Lower leg skin (tissue), 4 donors: Measurements from ENCODE around the gene ENTPD7. TPM values are rescaled to one million over a fixed set of nuclear protein-coding genes. Genes with fewer than 3 reads are reported as not detected.
A peak's percentile ranks its signal among the peaks of the same experiment; 100 is the strongest.

ENCODE experiments used
- DNase-seq, 2 donors: peaks; one replicate each; pipeline ENCODE4 v3.0.0-alpha.2; 2019; ENCODE audit warnings: low spot score in 2 of 2
- H3K4me3 ChIP-seq: fragments of 200-600 bp; sonication (generic); 2 replicates; pipeline ENCODE4 v1.5.1; 2017; ENCODE audit warnings: mild to moderate bottlenecking, low read depth; ENCODE audit not compliant: poor library complexity, severe bottlenecking
- CTCF ChIP-seq, 3 donors: fragments of 450-650 bp; IDR thresholded peaks; one replicate each; pipeline ENCODE4 v1.5.1; 2016; ENCODE audit warnings: antibody characterized with exemption in 3 of 3, mild to moderate bottlenecking in 3 of 3, moderate library complexity in 2 of 3
- POLR2A ChIP-seq, 2 donors: fragments of 450-650 bp; IDR thresholded peaks; one replicate each; pipeline ENCODE4 v1.6.1; 2016 to 2017; ENCODE audit warnings: antibody characterized with exemption in 2 of 2, mild to moderate bottlenecking in 1 of 2, moderate library complexity in 1 of 2
- WGBS, 2 donors: methylation state at CpG; one replicate each; pipeline ENCODE4 v1.1.5; 2018; 5-methylcytosine and 5-hydroxymethylcytosine counted together
- intact Hi-C: fragments of 100-400 bp; cut with DNase I; formaldehyde crosslinking; loops from one replicate; pipeline ENCODE4 v1.15.0; 2023; ENCODE audit warnings: low total_unique reads
- total RNA-seq, 4 donors: library from RNA; depleted of rRNA; stranded (reverse); fragments of >200 nt; gene quantifications; one replicate each; pipeline ENCODE4 v1.1.0, GENCODE V29; 2016

The ENTPD7 gene
- total RNA-seq, 4 donors from 2014 or later, result 5.6 to 8.8 (median 8.1) TPM

DNA sequence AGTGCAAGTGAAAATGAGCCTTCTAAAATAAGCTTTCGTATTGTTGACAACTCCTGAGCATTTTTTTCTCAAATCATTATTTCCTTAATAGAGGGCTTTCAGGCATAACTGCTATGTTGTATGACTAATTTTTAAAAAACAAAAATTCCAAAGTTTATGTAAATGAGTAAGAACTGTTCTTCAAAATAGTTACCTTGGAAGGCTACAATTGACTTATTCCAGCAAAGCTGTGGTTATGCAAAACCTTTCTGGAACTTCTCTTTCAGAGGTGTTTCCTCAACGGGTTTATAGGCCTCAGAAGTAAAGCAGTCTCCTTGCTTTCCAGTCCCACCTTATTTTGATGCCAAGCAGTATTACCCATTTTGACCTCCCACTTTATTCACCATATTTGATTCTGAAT, 41.6 kb upstream of the ENTPD7 start:
- WGBS, 2 donors, result 52% methylated on average over 2 of the region's 2 CpGs
- intact Hi-C loops, result loop anchor here (10.0 kb wide), 1 partner anchor 183 kb away; the partner anchor contains the start of gene GOT1
- no peak for DNase-seq
- H3K4me3 ChIP-seq, result no peak overlapping the region
- TF ChIP-seq POLR2A (IDR thresholded peaks at IDR 0.05) (no peak), CTCF (IDR thresholded peaks at IDR 0.05) (no peak)

DNA sequence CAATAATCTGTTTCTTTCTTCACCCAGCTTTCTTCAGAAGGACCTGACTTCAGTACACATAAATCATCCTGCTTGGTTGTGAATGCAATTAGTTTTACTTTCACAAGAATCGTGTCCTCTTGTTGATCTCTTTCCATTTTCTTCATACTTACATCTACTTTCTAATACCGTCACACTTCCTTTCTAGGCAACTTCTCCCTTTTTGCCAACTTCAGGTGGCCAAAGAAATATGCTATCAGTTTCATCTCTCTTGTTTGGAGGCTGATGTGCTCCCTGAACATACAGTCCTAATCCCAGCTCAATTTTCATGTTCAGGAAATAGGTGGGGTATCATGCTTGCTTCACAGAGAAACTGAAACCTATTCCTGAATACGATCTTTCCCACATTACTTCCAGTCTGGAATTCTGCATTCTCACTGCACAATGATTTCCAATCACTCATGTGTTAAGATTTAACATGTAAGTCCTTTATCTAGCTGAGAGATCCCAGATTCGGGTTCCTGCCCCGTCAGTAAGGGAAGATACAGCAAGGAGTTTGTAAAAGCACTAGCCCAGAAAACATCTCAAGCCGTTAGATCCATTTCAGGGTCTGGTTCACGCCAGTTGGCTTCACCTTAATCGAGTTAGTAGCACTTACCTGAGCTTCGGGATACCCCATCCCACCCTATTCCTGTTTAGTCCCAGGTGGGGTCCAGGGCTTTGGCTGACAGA, 40.1 kb upstream of the ENTPD7 start:
- TF ChIP-seq CTCF (IDR thresholded peaks at IDR 0.05), result no peak
- no peak for TF ChIP-seq POLR2A (IDR thresholded peaks at IDR 0.05)
- no peak for DNase-seq
- WGBS, 2 donors, result 1% methylated on average over 9 of the region's 9 CpGs
- H3K4me3 ChIP-seq, result peak overlapping the region; percentile 46
- intact Hi-C loops, result loop anchor here (10.0 kb wide), 1 partner anchor 184 kb away; the partner anchor contains the start of gene GOT1

- 0% methylated on average over 24 to 25 of the region's 75 CpGs for WGBS, 2 donors
- TF ChIP-seq POLR2A (IDR thresholded peaks at IDR 0.05) (no peak), CTCF (IDR thresholded peaks at IDR 0.05) (no peak)
- intact Hi-C loops, result loop anchor here (10.0 kb wide), 2 partner anchors 65 to 185 kb away; partner anchors contain the start of gene GOT1
- DNase-seq, result peak; percentile 98
- peak within 1 kb of the TSS; percentile 46 for H3K4me3 ChIP-seq
Observed at GRCh38 chr10:99619851-99620710, 39.2 kb upstream of the ENTPD7 start, which contains the start of gene SLC25A28. SLC25A28 (minus strand) TSS chr10:99620439; CDS start chr10:99620335, 104 bp downstream.

GRCh38 chr10:99620711-99621453, 38.4 kb upstream of the ENTPD7 start:
- WGBS, 2 donors, result 0 to 1% methylated on average over 45 to 71 of the region's 78 CpGs
- intact Hi-C loops, result loop anchor here (10.0 kb wide), 1 partner anchor 64 kb away; no protein-coding TSS in a partner anchor
- H3K4me3 ChIP-seq, result peak overlapping the region; percentile 42
- DNase-seq, result peak; percentile 94 to 99
- no peak for TF ChIP-seq POLR2A (IDR thresholded peaks at IDR 0.05)
- no peak for TF ChIP-seq CTCF (IDR thresholded peaks at IDR 0.05)

- intact Hi-C loops, result loop anchor here (10.0 kb wide), 1 partner anchor 63 kb away; no protein-coding TSS in a partner anchor
- peak overlapping the region; percentile 42 for H3K4me3 ChIP-seq
- peak in 1 of 2 donors; percentile 43 for TF ChIP-seq POLR2A (IDR thresholded peaks at IDR 0.05)
- TF ChIP-seq CTCF (IDR thresholded peaks at IDR 0.05), result no peak
- DNase-seq, result no peak
- 13 to 15% methylated on average over 31 of the region's 31 CpGs for WGBS, 2 donors
Observed at GRCh38 chr10:99621454-99622251, 37.7 kb upstream of the ENTPD7 start.
